ENCODE measurements around the gene PDE8A.
"Not testable (repeated sequence)": the region's sequence is repeated elsewhere in the genome, so short reads cannot be mapped to it uniquely, and the experiment has no call there.

Gene PDE8A

GRCh38 chr15:85011724-85012123, 30.1 kb downstream of the PDE8A start:
- H2AFZ ChIP-seq (ENCODE audit: low read depth, low read length); H3K4me3 ChIP-seq (ENCODE audit: low read length); H3K27me3 ChIP-seq (ENCODE audit: insufficient read depth, low read length); H3K4me1 ChIP-seq (ENCODE audit: insufficient read depth, low read length); H3K36me3 ChIP-seq (ENCODE audit: insufficient read depth, low read length); H3K9me3 ChIP-seq (ENCODE audit: low read length): not testable (repeated sequence)

GRCh38 chr15:85013785-85014184, 32.1 kb downstream of the PDE8A start:
- H3K4me1 ChIP-seq (ENCODE audit: insufficient read depth, low read length) = no peaks in the 10 kb centered on the region
- no peaks in the 10 kb centered on the region for H3K36me3 ChIP-seq (ENCODE audit: insufficient read depth, low read length)
- H3K27me3 ChIP-seq (ENCODE audit: insufficient read depth, low read length) = no peaks in the 10 kb centered on the region
- H3K9me3 ChIP-seq (ENCODE audit: low read length) = no peaks in the 10 kb centered on the region
- no peak overlapping the region for H3K4me3 ChIP-seq (ENCODE audit: low read length)
- no peak overlapping the region for H2AFZ ChIP-seq (ENCODE audit: low read depth, low read length)

- H3K4me1 ChIP-seq (ENCODE audit: insufficient read depth, low read length) = no peaks in the 10 kb centered on the region
- H2AFZ ChIP-seq (ENCODE audit: low read depth, low read length) = no peak overlapping the region
- no peaks in the 10 kb centered on the region for H3K27me3 ChIP-seq (ENCODE audit: insufficient read depth, low read length)
- H3K36me3 ChIP-seq (ENCODE audit: insufficient read depth, low read length) = no peaks in the 10 kb centered on the region
- no peak overlapping the region for H3K4me3 ChIP-seq (ENCODE audit: low read length)
- no peaks in the 10 kb centered on the region for H3K9me3 ChIP-seq (ENCODE audit: low read length)
Observed at GRCh38 chr15:85014932-85015331, 33.3 kb downstream of the PDE8A start.

GRCh38 chr15:85016275-85016674, 34.6 kb downstream of the PDE8A start:
- no peak overlapping the region for H2AFZ ChIP-seq (ENCODE audit: low read depth, low read length)
- no peaks in the 10 kb centered on the region for H3K36me3 ChIP-seq (ENCODE audit: insufficient read depth, low read length)
- H3K4me3 ChIP-seq (ENCODE audit: low read length) = no peak overlapping the region
- no peaks in the 10 kb centered on the region for H3K9me3 ChIP-seq (ENCODE audit: low read length)
- no peaks in the 10 kb centered on the region for H3K4me1 ChIP-seq (ENCODE audit: insufficient read depth, low read length)
- H3K27me3 ChIP-seq (ENCODE audit: insufficient read depth, low read length) = no peaks in the 10 kb centered on the region

- no peaks in the 10 kb centered on the region for H3K27me3 ChIP-seq (ENCODE audit: insufficient read depth, low read length)
- H3K4me3 ChIP-seq (ENCODE audit: low read length) = no peak overlapping the region
- peaks cover 7% of the 10 kb centered on the region for H3K4me1 ChIP-seq (ENCODE audit: insufficient read depth, low read length)
- H3K36me3 ChIP-seq (ENCODE audit: insufficient read depth, low read length) = no peaks in the 10 kb centered on the region
- H2AFZ ChIP-seq (ENCODE audit: low read depth, low read length) = no peak overlapping the region
- H3K9me3 ChIP-seq (ENCODE audit: low read length) = no peaks in the 10 kb centered on the region
Observed at GRCh38 chr15:85019815-85020590, 38.3 kb downstream of the PDE8A start.

- peaks cover 7% of the 10 kb centered on the region for H3K4me1 ChIP-seq (ENCODE audit: insufficient read depth, low read length)
- no peaks in the 10 kb centered on the region for H3K36me3 ChIP-seq (ENCODE audit: insufficient read depth, low read length)
- no peak overlapping the region for H3K4me3 ChIP-seq (ENCODE audit: low read length)
- no peaks in the 10 kb centered on the region for H3K9me3 ChIP-seq (ENCODE audit: low read length)
- no peaks in the 10 kb centered on the region for H3K27me3 ChIP-seq (ENCODE audit: insufficient read depth, low read length)
- H2AFZ ChIP-seq (ENCODE audit: low read depth, low read length) = no peak overlapping the region
Observed at GRCh38 chr15:85021409-85021808, 39.8 kb downstream of the PDE8A start.

- Histone ChIP-seq H3K4me1 (ENCODE audit: insufficient read depth, low read length) (peaks cover 7% of the 10 kb centered on the region), H3K4me3 (ENCODE audit: low read length) (no peak overlapping the region), H3K36me3 (ENCODE audit: insufficient read depth, low read length) (no peaks in the 10 kb centered on the region), H3K9me3 (ENCODE audit: low read length) (no peaks in the 10 kb centered on the region), H3K27me3 (ENCODE audit: insufficient read depth, low read length) (no peaks in the 10 kb centered on the region), H2AFZ (ENCODE audit: low read depth, low read length) (no peak overlapping the region)
Observed at GRCh38 chr15:85022860-85023403, 41.3 kb downstream of the PDE8A start.

- Histone ChIP-seq H3K36me3 (ENCODE audit: insufficient read depth, low read length) (no peaks in the 10 kb centered on the region), H3K27me3 (ENCODE audit: insufficient read depth, low read length) (no peaks in the 10 kb centered on the region), H2AFZ (ENCODE audit: low read depth, low read length) (no peak overlapping the region), H3K9me3 (ENCODE audit: low read length) (no peaks in the 10 kb centered on the region), H3K4me3 (ENCODE audit: low read length) (no peak overlapping the region), H3K4me1 (ENCODE audit: insufficient read depth, low read length) (peaks cover 7% of the 10 kb centered on the region)
Observed at GRCh38 chr15:85024003-85024402, 42.3 kb downstream of the PDE8A start.

GRCh38 chr15:85024509-85025336, 43.1 kb downstream of the PDE8A start:
- Histone ChIP-seq H2AFZ (ENCODE audit: low read depth, low read length) (no peak overlapping the region), H3K36me3 (ENCODE audit: insufficient read depth, low read length) (no peaks in the 10 kb centered on the region), H3K27me3 (ENCODE audit: insufficient read depth, low read length) (no peaks in the 10 kb centered on the region), H3K4me3 (ENCODE audit: low read length) (no peak overlapping the region), H3K9me3 (ENCODE audit: low read length) (no peaks in the 10 kb centered on the region), H3K4me1 (ENCODE audit: insufficient read depth, low read length) (peaks cover 7% of the 10 kb centered on the region)

- Histone ChIP-seq H3K27me3 (ENCODE audit: insufficient read depth, low read length) (no peaks in the 10 kb centered on the region), H3K4me1 (ENCODE audit: insufficient read depth, low read length) (peaks cover 7% of the 10 kb centered on the region), H3K9me3 (ENCODE audit: low read length) (no peaks in the 10 kb centered on the region), H3K4me3 (ENCODE audit: low read length) (no peak overlapping the region), H3K36me3 (ENCODE audit: insufficient read depth, low read length) (no peaks in the 10 kb centered on the region), H2AFZ (ENCODE audit: low read depth, low read length) (no peak overlapping the region)
Observed at GRCh38 chr15:85025516-85026251, 44.0 kb downstream of the PDE8A start.

GRCh38 chr15:85026304-85027032, 44.8 kb downstream of the PDE8A start:
- no peaks in the 10 kb centered on the region for H3K9me3 ChIP-seq (ENCODE audit: low read length)
- H2AFZ ChIP-seq (ENCODE audit: low read depth, low read length) = no peak overlapping the region
- peaks cover 7% of the 10 kb centered on the region for H3K4me1 ChIP-seq (ENCODE audit: insufficient read depth, low read length)
- no peaks in the 10 kb centered on the region for H3K27me3 ChIP-seq (ENCODE audit: insufficient read depth, low read length)
- no peaks in the 10 kb centered on the region for H3K36me3 ChIP-seq (ENCODE audit: insufficient read depth, low read length)
- no peak overlapping the region for H3K4me3 ChIP-seq (ENCODE audit: low read length)

GRCh38 chr15:85027033-85027380, 45.4 kb downstream of the PDE8A start:
- no peak overlapping the region for H3K4me3 ChIP-seq (ENCODE audit: low read length)
- H3K27me3 ChIP-seq (ENCODE audit: insufficient read depth, low read length) = no peaks in the 10 kb centered on the region
- no peaks in the 10 kb centered on the region for H3K36me3 ChIP-seq (ENCODE audit: insufficient read depth, low read length)
- no peak overlapping the region for H2AFZ ChIP-seq (ENCODE audit: low read depth, low read length)
- H3K9me3 ChIP-seq (ENCODE audit: low read length) = no peaks in the 10 kb centered on the region
- peaks cover 7% of the 10 kb centered on the region for H3K4me1 ChIP-seq (ENCODE audit: insufficient read depth, low read length)
